Heart right ventricle (tissue), 16 donors: ENCODE data around the gene ELFN1. TPM values are rescaled to one million over a fixed set of nuclear protein-coding genes. Genes with fewer than 3 reads are reported as not detected.

Experiments
- ATAC-seq, 8 donors: fragments of 200-7000 bp; cut with Tn5 transposase; one replicate each; pipeline ENCODE4 v1.9.1; 2020; ENCODE audit warnings: mild to moderate bottlenecking in 8 of 8, moderate library complexity in 8 of 8, moderate number of reproducible peaks in 1 of 8
- DNase-seq, 2 donors: peaks; one replicate each; pipeline ENCODE4 v3.0.0-alpha.2; 2020
- H3K27ac ChIP-seq, 10 donors: fragments of 200-600 bp; sonication (generic) in 2 of 10; one replicate each; pipeline versions ENCODE4 v1.5.0 to v1.8.0; 2020 to 2022; ENCODE audit warnings: mild to moderate bottlenecking in 3 of 10
- H3K27me3 ChIP-seq, 7 donors: fragments of 200-600 bp; one replicate each; pipeline ENCODE4 v1.8.0; 2021 to 2022; ENCODE audit warnings: mild to moderate bottlenecking in 2 of 7
- H3K36me3 ChIP-seq, 9 donors: fragments of 200-600 bp; sonication (generic) in 1 of 9; one replicate each; pipeline versions ENCODE4 v1.5.0 to v1.8.0; 2020 to 2022; ENCODE audit warnings: mild to moderate bottlenecking in 2 of 9
- H3K4me1 ChIP-seq, 9 donors: fragments of 200-600 bp; sonication (generic) in 1 of 9; one replicate each; pipeline versions ENCODE4 v1.5.0 to v1.8.0; 2020 to 2022; ENCODE audit warnings: mild to moderate bottlenecking in 4 of 9
- H3K4me3 ChIP-seq, 10 donors: fragments of 200-600 bp; sonication (generic) in 2 of 10; one replicate each; pipeline versions ENCODE4 v1.5.0 to v1.8.0; 2020 to 2022; ENCODE audit warnings: mild to moderate bottlenecking in 7 of 10, moderate library complexity in 2 of 10
- H3K9me3 ChIP-seq, 11 donors: fragments of 200-600 bp in 10 of 11; sonication (generic) in 2 of 11; one replicate each; pipeline versions ENCODE4 v1.5.0 to v1.8.0; 2013 to 2022; ENCODE audit warnings: mild to moderate bottlenecking in 2 of 11, control low read depth in 1 of 11, moderate library complexity in 1 of 11
- CTCF ChIP-seq, 9 donors: fragments of 200-600 bp; sonication (generic) in 2 of 9; IDR thresholded peaks; one replicate each; pipeline versions ENCODE4 v1.5.0 to v1.8.0; 2021 to 2022; ENCODE audit warnings: antibody characterized with exemption in 9 of 9, mild to moderate bottlenecking in 5 of 9, moderate library complexity in 1 of 9
- WGBS, 2 donors: extraction: QIAGEN DNeasy Blood & Tissue Kit; methylation state at CpG; one replicate each; pipeline ENCODE4 v1.1.7; 2013; ENCODE audit warnings: inconsistent platforms in 1 of 2; 5-methylcytosine and 5-hydroxymethylcytosine counted together
- intact Hi-C, 10 donors: fragments of 100-400 bp; cut with DNase I; formaldehyde crosslinking; loops; one replicate each; pipeline versions ENCODE4 v1.11.1 to v1.14.2; 2022
- polyA plus RNA-seq, 2 donors: library from polyadenylated mRNA; stranded (reverse); fragments of 200-250 nt; gene quantifications; one replicate each; pipeline ENCODE4 v1.2.3, GENCODE V29; 2013
- total RNA-seq, 10 donors: library from RNA; stranded (reverse); fragmentation: NEBNext Ultra II Directional in 3 of 10; extraction: Animal tissue kit (Norgen Biotek cat#: 25700) in 3 of 10; gene quantifications; one replicate each; pipeline versions ENCODE4 v1.2.1 to v1.2.4, GENCODE V29; 2021 to 2023
- donor health status: Arrhythmogenic right ventricular cardiomyopathy.
- donor health status: ischemic (EF 13 %, LVEDD 7.1; RV severe dilation, severe dysfunction).
- donor health status: healthy with polysubstance abuse.
- donor health status: DM: no; HTN: yes; CAD: no.
- donor health status: DM: no; HTN: no; CAD: no.
- donor health status: ischemic (EF 25% LVEDD 6.9; RV normal size, moderate dysfunction).
- donor health status: ischemic (EF 25% LVEDD 5.7; RV mildly dilated, moderate dysfunction).
- donor health status: healthy.
- donor health status: DM: yes; HTN: yes; CAD: no.
- donor health status: Ischemic cardiomyopathy.
- donor health status: ischemic (EF 35%, LVEDD 5.7; RV mildly dilated, moderate dysfunction).
- donor health status: nonischemic (EF 11% LVEDD 7.7; RV severe dilation, severe dysfunction).
- donor health status: DM: yes; HTN: yes; CAD: no.
- donor health status: PGD.
- donor health status: ischemic (EF 29% LVEDD 5.4; RV normal size, mild dysfunction).
- donor health status: nonischemic (EF 23%, LVEDD 6.1; RV moderate dilation, normal function).

The ELFN1 gene
- total and polyA plus RNA-seq, 12 donors = 3.0 to 9.5 (median 6.0) TPM

GRCh38 chr7:1781369-1781768, 111.3 kb downstream of the ELFN1 start:
- no peak for ATAC-seq
- H3K4me3 ChIP-seq = no peak overlapping the region
- 88 to 90% methylated on average over 12 of the region's 12 CpGs for WGBS, 2 donors
- H3K4me1 ChIP-seq = no peaks in the 10 kb centered on the region
- no peak for TF ChIP-seq CTCF (IDR thresholded peaks at IDR 0.05)
- DNase-seq = no peak
- peaks cover 0 to 19% (median 6%) of the 10 kb centered on the region in 11 donors for H3K9me3 ChIP-seq
- no peaks in the 10 kb centered on the region for H3K36me3 ChIP-seq
- no peak overlapping the region for H3K27ac ChIP-seq
- intact Hi-C loops = no loop called here
- peaks cover 0 to 8% (median 0%) of the 10 kb centered on the region in 7 donors for H3K27me3 ChIP-seq

GRCh38 chr7:1785839-1786238, 115.8 kb downstream of the ELFN1 start:
- Histone ChIP-seq H3K36me3 (no peaks in the 10 kb centered on the region), H3K9me3 (peaks cover 0 to 13% (median 6%) of the 10 kb centered on the region in 11 donors), H3K4me1 (no peaks in the 10 kb centered on the region), H3K27ac (no peak overlapping the region), H3K4me3 (no peak overlapping the region), H3K27me3 (peaks cover 0 to 24% (median 0%) of the 10 kb centered on the region in 7 donors)
- intact Hi-C loops = no loop called here
- ATAC-seq (no peak), DNase-seq (no peak)
- TF ChIP-seq CTCF (IDR thresholded peaks at IDR 0.05) = no peak
- WGBS, 2 donors = 88 to 90% methylated on average over 3 of the region's 3 CpGs

DNA sequence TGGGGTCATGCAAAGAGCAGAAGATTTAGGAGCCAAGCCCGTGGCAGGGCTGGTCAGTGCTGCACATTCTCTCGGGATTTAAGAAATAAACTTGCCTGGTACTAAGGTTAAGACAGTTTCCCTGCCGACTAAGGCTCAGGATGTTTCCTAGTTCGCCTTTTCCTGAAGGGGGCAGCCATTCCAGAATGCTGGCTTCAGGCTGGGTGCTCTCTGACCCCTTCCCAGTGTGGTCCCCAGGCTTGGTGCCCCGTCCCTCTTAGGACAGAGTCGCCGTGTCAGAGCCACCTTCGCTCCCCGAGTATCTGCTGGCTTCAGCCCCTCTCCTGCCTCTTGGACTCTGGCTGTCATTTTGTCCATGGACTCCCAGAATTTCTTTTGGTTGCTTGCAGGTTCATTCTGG, 117.2 kb downstream of the ELFN1 start:
- H3K4me3 ChIP-seq = no peak overlapping the region
- intact Hi-C loops = no loop called here
- DNase-seq (no peak), ATAC-seq (no peak)
- peaks cover 0 to 24% (median 0%) of the 10 kb centered on the region in 7 donors for H3K27me3 ChIP-seq
- H3K9me3 ChIP-seq = peaks cover 0 to 20% (median 6%) of the 10 kb centered on the region in 11 donors
- no peaks in the 10 kb centered on the region for H3K36me3 ChIP-seq
- WGBS, 2 donors = 73 to 77% methylated on average over 9 of the region's 9 CpGs
- no peaks in the 10 kb centered on the region for H3K4me1 ChIP-seq
- H3K27ac ChIP-seq = no peak overlapping the region
- TF ChIP-seq CTCF (IDR thresholded peaks at IDR 0.05) = no peak

GRCh38 chr7:1787681-1788235, 117.7 kb downstream of the ELFN1 start:
- peaks cover 0 to 24% (median 0%) of the 10 kb centered on the region in 7 donors for H3K27me3 ChIP-seq
- ATAC-seq (no peak), DNase-seq (no peak)
- no peaks in the 10 kb centered on the region for H3K36me3 ChIP-seq
- no peak overlapping the region for H3K4me3 ChIP-seq
- 89% methylated on average over 18 of the region's 18 CpGs for WGBS, 2 donors
- H3K27ac ChIP-seq = no peak overlapping the region
- intact Hi-C loops = no loop called here
- no peaks in the 10 kb centered on the region for H3K4me1 ChIP-seq
- peaks cover 0 to 24% (median 6%) of the 10 kb centered on the region in 11 donors for H3K9me3 ChIP-seq
- no peak for TF ChIP-seq CTCF (IDR thresholded peaks at IDR 0.05)
